ENCODE measurements around the gene SLA2. TPM values are rescaled to one million over a fixed set of nuclear protein-coding genes. Genes with fewer than 3 reads are reported as not detected.

Gene SLA2
- polyA plus RNA-seq, 1 of the 3 experiments (the other 2 are of a cell fraction) = not detected

DNA sequence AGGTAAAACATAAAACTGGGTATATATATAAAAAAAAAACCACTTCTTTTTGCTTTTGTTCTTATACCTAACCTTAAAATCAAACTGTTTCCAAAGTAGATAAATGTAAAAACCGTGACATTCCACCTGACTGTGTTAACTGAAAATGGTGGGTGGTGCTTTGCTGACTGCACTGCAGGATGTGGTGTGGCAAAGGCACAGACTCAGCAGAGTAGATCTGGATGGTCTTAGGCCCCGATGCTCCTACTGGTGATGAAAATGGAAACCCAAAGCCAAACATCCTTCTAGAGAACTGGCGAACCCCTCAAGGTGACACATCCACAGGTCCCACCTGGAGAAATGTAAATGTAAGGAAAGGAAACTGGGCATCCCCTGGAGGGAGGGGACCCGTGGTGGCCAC lies 63.7 kb downstream of the SLA2 start:
- ChIA-PET CTCF (no interaction called here), POLR2A (no interaction called here)
- Histone ChIP-seq H3K27ac (ENCODE audit: low read depth in 2 of 2, low read length in 1 of 2) (no peak overlapping the region), H3K4me2 (no peak overlapping the region), H3K4me3 (ENCODE audit: low read depth in 2 of 2, low read length in 1 of 2) (no peak overlapping the region), H3K9ac (no peak overlapping the region), H3K79me2 (ENCODE audit: insufficient read depth) (peaks cover 19% of the 10 kb centered on the region), H3K9me2 (no peaks in the 10 kb centered on the region), H2AFZ (ENCODE audit: low read depth) (no peak overlapping the region), H3K36me3 (replicated peaks in 1 of 2; ENCODE audit: control insufficient read depth in 1 of 2, insufficient read depth in 2 of 2, low read length in 1 of 2) (peaks cover 10 to 20% of the 10 kb centered on the region in 2 experiments), H3F3A (replicated peaks; ENCODE audit: insufficient read depth) (no peaks in the 10 kb centered on the region), H3K9me3 (no peaks in the 10 kb centered on the region), H3K27me3 (ENCODE audit: insufficient read depth) (no peaks in the 10 kb centered on the region), H4K20me1 (ENCODE audit: insufficient read depth) (no peaks in the 10 kb centered on the region), H3K4me1 (ENCODE audit: control insufficient read depth in 1 of 2, insufficient read depth in 2 of 2, low read depth in 1 of 2, low read length in 1 of 2) (no peaks in the 10 kb centered on the region)
- 79% methylated on average over 4 of the region's 4 CpGs for WGBS (ENCODE audit: low lambda C conversion rate)
- no peak for DNase-seq
- TF ChIP-seq, protein P1, sequence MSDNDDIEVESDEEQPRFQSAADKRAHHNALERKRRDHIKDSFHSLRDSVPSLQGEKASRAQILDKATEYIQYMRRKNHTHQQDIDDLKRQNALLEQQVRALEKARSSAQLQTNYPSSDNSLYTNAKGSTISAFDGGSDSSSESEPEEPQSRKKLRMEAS (IDR thresholded peaks at IDR 0.05; ENCODE audit: low read depth) = no peak
- TF ChIP-seq TEAD4 (IDR thresholded peaks at IDR 0.05; ENCODE audit: borderline replicate concordance, insufficient read depth) (no peak), MEF2A (IDR thresholded peaks at IDR 0.05; ENCODE audit: borderline replicate concordance, low read depth) (no peak), EP300 (IDR thresholded peaks at IDR 0.05; ENCODE audit: borderline replicate concordance in 1 of 2, low read depth in 1 of 2, low read length in 1 of 2) (no peak), NRF1 (IDR thresholded peaks at IDR 0.05; ENCODE audit: low read depth, low read length) (no peak), MXI1 (IDR thresholded peaks at IDR 0.05; ENCODE audit: low read depth, low read length) (no peak), TAF1 (IDR thresholded peaks at IDR 0.05; ENCODE audit: borderline replicate concordance, low read depth, low read length) (no peak)
- TF ChIP-seq, protein P2, sequence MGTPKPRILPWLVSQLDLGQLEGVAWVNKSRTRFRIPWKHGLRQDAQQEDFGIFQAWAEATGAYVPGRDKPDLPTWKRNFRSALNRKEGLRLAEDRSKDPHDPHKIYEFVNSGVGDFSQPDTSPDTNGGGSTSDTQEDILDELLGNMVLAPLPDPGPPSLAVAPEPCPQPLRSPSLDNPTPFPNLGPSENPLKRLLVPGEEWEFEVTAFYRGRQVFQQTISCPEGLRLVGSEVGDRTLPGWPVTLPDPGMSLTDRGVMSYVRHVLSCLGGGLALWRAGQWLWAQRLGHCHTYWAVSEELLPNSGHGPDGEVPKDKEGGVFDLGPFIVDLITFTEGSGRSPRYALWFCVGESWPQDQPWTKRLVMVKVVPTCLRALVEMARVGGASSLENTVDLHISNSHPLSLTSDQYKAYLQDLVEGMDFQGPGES (IDR thresholded peaks at IDR 0.05; ENCODE audit: low read depth, low read length) = no peak
- TF ChIP-seq, protein P3, sequence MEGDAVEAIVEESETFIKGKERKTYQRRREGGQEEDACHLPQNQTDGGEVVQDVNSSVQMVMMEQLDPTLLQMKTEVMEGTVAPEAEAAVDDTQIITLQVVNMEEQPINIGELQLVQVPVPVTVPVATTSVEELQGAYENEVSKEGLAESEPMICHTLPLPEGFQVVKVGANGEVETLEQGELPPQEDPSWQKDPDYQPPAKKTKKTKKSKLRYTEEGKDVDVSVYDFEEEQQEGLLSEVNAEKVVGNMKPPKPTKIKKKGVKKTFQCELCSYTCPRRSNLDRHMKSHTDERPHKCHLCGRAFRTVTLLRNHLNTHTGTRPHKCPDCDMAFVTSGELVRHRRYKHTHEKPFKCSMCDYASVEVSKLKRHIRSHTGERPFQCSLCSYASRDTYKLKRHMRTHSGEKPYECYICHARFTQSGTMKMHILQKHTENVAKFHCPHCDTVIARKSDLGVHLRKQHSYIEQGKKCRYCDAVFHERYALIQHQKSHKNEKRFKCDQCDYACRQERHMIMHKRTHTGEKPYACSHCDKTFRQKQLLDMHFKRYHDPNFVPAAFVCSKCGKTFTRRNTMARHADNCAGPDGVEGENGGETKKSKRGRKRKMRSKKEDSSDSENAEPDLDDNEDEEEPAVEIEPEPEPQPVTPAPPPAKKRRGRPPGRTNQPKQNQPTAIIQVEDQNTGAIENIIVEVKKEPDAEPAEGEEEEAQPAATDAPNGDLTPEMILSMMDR (IDR thresholded peaks at IDR 0.05) = no peak
- TF ChIP-seq, protein P4, sequence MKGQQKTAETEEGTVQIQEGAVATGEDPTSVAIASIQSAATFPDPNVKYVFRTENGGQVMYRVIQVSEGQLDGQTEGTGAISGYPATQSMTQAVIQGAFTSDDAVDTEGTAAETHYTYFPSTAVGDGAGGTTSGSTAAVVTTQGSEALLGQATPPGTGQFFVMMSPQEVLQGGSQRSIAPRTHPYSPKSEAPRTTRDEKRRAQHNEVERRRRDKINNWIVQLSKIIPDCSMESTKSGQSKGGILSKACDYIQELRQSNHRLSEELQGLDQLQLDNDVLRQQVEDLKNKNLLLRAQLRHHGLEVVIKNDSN (IDR thresholded peaks at IDR 0.05; ENCODE audit: borderline replicate concordance, low read depth) = no peak
- TF ChIP-seq, protein P5, sequence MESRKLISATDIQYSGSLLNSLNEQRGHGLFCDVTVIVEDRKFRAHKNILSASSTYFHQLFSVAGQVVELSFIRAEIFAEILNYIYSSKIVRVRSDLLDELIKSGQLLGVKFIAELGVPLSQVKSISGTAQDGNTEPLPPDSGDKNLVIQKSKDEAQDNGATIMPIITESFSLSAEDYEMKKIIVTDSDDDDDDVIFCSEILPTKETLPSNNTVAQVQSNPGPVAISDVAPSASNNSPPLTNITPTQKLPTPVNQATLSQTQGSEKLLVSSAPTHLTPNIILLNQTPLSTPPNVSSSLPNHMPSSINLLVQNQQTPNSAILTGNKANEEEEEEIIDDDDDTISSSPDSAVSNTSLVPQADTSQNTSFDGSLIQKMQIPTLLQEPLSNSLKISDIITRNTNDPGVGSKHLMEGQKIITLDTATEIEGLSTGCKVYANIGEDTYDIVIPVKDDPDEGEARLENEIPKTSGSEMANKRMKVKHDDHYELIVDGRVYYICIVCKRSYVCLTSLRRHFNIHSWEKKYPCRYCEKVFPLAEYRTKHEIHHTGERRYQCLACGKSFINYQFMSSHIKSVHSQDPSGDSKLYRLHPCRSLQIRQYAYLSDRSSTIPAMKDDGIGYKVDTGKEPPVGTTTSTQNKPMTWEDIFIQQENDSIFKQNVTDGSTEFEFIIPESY (IDR thresholded peaks at IDR 0.05; ENCODE audit: borderline replicate concordance, low read depth) = no peak
